HG02642 (cell line): ENCODE measurements around the gene NT5C2.

Experiments
- ATAC-seq: cut with Tn5 transposase; IDR thresholded peaks from one replicate; pipeline ENCODE4 v1.9.1; 2021; ENCODE audit warnings: mild to moderate bottlenecking; ENCODE audit not compliant: unreplicated experiment, poor library complexity

NT5C2 gene

DNA sequence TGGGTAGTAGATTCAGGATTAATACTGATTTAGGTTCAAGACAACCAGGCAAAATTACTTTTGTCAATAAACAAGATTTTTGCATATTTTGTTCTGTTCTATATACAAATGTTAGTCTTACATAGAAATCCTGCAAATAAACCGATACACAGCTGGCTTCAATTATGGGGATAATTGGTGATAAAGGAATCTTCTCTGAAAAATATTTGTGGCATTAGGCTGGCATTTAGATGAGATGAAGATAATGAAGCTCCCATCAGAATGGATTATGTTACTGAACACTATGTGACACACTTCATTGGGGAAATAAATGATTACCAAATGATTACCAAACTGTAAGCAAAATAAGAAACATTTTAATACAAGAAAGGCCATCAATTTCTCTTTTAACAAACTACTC is 65.8 kb downstream of the NT5C2 start:
- no peak for ATAC-seq

DNA sequence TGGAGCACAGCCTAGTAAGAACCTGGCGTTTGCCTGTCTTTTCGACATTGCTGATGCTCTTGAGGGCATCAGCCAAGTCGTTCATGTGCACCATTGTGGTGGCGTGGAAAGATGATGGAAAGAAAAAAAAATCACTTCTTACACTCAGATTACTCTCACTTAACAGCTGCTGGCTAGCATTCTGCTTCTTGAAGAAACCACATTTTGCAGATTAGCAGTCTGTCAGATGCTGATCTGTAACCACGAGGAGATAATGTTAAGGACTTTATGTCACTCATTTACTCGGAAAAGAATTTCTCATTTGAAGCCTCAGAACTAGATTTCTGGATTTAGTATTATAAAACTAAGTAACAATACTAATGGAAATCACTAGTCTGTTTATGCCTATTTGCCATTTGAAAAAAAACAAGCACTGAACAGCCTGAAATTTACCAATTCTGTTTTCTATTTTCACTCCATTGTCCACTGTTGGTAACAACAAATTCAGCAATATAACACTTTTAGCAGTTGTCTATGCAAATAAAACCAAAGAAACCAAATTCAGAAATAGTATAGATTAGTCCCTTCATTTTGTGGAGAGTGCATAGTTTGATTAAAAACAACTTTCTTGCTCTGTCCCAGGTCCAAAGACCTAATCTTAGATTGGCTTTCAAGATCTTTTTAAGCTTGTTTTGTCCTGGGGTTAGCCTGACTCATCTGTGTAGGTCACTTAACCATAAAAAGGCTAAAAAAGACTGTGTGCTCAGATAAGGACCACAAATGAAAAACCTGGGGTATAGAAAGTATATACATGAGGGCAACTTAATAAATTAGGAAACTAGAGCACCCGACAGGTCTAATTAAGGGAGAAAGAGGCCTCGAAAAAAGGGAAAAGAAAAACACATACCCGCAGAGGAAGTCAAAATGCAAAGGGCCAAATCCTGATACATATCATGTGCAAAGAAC is 67.5 kb downstream of the NT5C2 start:
- peak; percentile 84 for ATAC-seq

DNA sequence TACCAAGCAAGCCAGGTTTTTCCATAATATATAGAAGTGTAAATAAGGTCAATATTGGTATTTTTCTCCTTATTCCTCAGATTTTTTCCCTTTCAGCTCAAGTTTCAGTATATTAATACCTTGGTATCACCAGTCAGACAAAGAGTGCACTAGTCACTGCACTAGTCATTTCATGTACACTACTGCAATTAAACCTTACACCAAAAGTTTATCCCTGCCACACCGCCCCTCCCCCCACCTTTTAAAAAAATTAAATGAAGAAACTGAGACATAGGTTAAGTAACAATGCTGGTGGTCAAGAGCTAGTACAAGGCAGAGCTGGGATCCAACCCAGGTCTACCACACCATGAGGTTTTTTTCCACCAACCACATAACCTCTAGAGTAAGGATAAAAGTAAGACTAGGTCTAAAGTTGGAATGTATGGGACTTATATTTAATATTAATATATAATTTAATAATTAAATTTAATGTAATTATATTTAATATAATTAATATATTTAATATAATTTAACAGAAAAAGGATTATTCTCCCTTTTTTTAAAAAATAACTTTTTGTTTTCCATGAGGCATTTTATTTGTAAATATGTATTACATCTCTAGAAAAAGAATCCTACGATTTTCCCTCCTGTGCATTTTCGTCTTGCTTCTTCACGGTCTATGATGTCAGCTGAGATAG is 68.5 kb downstream of the NT5C2 start:
- no peak for ATAC-seq

DNA sequence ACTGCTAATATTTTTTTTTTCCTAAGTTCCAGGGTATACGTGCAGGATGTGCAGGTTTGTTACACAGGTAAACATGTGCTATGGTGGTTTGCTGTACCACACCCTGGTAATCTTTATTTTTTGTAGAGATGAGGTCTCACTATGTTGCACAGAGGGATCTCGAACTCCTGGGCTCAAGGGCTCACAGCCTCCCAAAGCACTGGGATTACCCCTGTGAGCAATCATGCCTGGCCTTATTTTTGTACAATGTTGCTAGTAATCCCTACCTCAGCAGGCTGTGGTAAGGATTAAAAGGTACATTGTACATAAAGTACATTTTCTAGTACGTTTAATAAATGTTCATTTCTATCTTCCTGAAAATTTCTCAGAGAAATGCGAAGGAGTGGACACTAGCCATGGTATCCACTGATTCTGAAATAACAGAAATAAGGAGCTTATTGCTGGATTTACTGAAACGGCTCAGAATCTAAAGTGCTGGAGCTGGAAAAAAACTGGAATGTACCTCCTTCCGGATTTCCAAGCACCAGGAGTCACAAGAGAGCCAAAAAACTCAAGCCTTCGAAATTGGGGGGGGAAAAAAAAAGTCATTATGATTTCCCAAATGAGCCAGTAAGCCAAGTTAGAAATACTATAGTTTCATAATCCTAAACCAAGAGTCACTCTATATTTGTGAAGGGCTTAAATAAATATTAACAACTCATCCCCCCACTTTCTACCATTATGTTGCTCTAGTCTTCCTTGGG is 69.6 kb downstream of the NT5C2 start:
- ATAC-seq = no peak

DNA sequence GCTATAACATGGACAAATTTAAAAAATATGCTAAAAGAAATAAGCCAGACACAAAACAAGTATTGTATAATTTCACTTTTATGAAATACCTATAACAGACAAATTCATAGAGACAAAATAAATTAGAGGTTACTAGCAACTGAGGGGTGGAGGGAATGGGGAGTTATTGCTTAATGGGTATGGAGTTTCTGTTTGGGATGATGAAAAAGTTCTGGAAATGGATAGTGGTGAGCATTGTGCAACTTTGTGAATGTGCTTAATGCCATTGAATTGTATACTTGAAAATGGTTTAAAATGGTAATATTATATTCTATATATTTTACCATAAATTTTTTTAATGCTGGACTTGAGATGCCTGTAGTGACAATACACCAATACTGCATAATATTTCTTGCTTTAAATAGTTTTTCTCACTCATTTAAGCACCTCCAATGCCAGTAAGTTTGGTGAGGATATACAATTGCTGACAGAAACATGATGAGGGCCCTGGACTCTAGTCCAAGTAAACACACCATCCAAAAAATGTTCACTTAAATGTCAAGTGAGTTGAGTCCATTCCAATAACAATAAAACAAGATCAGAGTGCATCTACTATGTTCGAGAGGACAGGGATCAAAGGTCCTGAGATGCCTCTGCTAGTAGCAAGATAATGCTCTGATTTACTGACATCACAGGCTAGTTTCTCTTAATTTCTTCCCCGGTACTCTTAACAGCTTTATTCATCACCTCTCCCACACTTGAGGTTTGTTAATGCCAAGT is 71.9 kb downstream of the NT5C2 start:
- no peak for ATAC-seq

DNA sequence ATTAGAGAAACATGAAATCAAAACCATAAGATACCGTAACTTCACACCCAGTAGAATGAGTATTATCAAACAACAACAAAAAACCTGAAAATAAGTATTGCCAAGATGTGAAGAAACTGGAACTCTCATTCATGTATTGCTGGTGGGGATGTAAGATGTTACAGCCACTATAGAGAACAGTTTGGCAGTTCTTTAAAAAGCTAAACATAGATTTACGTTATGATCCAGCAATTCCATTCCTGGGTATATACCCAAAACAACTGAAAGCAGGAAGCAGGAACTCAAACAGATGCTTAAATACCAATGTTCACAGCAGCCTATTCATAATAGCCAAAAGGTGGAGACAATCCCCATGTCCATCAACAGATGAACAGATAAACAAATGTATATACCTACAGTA is 72.5 kb downstream of the NT5C2 start:
- ATAC-seq = no peak

DNA sequence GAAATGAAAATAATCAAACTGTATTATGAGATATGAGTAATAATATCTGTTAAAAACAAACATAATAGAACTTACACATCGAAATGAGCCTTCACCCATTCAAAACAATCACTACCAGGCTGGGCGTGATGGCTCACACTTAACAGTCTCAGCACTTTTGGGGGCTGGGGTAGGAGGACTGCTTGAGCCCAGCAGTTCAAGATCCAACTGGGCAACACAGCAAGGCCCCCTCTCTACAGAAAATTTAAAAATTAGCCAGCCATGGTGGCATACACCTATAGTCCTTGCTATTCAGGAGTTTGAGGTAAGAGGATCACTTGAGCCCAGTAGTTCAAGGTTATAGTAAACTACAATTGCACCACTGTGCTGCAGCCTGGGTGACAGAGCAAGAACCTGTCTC is 75.8 kb downstream of the NT5C2 start:
- ATAC-seq = no peak

DNA sequence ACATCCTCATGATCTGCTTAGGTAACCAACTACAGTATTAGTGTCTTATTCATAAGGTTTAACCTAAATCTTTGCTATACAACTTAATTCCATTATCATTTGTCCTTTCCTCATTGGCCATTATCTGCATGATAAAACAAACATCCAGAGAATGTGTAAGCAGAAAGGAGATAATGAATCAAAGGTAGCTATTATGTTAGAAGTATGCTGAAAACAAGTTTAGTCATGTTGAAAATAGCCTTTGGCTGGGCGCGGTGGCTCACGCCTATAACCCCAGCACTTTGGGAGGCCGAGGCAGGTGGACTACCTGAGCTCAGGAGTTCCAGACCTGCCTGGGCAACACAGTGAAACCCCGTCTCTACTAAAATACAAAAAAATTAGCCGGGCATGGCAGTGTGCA is 78.2 kb downstream of the NT5C2 start:
- ATAC-seq = no peak

DNA sequence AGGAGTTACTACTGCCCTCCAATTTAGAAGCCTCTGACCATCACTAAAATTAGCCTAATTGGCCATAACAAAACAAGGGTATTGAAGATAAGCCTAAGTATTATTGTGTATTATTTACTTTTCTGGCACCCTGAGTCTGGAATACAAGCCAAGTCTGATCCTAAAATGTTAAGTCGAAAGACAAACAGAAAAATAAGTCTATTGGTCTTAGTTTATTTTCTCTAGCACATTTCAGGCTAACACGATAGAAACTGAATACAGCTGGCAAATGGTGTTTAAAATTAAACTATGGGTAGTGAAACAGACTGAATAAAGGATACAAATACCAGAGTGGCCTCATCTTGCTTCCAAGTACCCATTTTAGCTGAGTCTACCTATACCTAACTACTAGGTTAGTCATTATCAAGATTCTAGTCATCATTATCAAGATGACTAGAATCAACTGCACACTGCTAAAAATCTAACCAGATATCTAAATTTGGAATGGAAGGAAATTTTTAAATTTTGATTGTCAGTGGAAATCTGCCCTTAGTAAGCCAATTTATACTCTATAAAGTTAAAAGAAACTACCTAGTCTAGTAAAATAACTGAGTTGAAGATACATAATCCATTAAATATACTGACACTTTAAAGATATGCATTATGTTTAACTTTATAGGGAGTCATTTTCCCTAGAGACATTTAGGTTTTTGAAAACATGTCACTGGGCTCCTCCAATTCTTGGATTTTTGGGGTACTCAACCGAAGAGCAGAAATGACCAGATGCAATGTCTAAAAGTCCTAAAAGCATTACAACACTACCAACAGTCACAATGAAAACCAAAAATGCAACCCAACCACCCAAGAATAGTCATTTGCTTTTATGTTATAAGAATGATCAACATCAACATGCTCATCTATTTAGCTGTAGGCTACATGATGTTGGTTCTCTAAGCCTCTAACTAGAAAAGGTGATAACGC is 80.9 kb downstream of the NT5C2 start:
- ATAC-seq = peak; percentile 74

DNA sequence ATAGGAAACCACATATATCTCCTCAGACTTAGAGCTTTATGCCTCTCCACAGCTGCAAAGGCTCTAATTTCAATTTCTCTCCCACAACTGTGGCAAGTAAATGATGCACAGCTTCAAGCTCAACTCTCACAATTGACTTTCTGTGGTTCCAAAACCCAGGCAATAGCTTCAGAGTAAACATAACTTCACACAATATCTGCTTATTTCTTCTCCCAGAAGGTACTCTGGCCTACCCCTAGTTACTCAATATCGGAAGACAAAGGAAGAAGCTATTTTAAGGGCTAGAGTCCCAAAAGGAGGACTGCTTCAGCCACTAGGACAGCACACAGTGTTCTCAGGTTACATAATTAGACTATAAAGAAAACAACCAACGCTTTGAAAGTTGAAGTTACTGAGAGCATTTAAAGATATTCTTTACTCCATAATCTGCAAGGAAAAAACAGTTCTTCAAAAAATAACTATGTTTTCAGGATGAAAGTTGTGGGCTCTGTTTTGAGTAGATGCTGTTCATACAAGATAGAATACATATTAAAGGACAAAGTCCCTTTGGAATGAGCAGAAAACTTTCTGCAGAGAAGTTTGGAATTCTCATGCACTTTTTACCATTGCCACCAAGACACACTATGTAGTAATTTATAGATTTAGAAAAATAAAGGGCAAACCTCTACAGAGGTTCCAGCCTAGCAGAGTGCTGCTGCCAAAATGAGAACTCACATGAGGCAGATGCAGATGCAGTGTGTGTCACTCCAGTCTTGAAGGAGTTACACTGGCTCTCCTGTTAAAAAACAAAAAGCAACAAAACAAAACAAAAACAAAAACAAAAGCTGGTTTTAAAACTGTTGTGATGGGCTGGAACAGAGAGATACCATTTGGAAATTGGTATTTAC is 81.8 kb downstream of the NT5C2 start:
- peak; percentile 56 for ATAC-seq

DNA sequence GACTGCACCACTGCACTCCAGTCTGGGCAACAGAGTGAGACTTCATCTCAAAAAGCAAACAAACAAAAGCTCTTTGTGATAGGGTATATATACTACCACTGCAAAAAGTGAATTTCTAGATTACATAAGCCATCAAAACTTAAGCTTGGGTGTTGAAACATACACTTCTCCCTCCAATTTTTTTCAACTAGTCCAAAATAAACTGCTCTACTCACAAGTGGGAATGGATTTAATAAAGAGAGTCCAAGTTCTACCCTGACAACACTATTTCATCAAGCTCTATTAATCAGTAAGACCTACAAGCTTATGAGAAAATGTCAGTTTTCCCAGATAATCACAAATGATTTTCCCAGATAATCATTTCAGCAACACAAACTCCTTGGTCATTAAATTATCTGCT is 82.7 kb downstream of the NT5C2 start:
- ATAC-seq = no peak

DNA sequence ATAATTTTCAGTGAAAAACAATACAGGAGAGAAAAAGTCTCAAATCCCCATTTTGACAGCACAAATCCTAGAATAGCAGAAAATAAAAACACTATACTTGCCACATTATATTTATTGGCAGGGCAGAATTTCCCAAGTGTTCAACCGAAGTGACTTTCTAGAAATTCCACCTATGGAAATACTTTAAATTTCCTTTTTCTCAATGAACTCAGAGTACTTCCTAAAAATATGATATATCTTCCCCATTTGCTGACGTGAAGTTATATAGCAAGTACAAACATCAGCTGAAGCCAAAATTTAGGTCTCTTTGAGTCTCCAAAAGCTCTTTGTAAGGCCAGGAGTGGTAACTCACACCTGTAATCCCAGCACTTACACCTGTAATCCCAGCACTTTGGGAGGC is 83.3 kb downstream of the NT5C2 start:
- no peak for ATAC-seq

DNA sequence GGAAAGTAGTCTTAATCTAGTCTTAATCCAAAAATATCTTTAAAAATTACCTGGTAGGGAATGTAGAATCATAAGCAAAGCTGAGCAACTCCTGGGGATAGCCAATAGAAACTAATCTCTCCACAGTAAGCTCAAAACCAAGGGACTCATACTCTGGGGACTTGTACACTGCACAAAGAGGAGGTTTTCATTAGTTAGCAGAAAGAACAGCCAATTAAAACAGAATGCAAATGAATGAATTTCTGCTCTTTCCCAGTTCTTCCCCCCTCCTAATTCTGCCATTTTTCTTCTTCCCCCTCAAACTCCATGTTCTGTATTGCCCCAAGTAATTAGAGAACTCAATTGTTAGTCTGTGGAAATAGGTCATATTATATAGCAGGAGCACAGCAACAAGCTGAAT is 86.5 kb downstream of the NT5C2 start:
- ATAC-seq = no peak

DNA sequence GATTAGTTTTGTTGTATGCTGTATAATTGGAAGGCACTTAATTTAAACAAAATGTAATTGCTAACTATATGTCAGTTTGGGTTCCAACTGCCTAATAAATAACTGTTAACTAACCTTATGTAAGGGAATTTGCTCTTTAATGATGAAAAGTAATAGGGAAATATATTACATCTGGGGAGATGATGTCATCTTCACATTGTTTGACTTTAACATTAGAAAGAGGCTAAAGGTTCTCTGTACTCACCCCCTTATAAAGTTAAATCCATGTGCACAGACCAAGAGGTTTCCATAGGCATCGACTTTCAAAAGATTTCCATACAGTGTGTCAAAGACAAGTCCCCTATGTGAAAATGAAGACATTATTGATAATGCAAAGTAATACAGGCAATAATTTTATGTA is 87.6 kb downstream of the NT5C2 start:
- no peak for ATAC-seq

DNA sequence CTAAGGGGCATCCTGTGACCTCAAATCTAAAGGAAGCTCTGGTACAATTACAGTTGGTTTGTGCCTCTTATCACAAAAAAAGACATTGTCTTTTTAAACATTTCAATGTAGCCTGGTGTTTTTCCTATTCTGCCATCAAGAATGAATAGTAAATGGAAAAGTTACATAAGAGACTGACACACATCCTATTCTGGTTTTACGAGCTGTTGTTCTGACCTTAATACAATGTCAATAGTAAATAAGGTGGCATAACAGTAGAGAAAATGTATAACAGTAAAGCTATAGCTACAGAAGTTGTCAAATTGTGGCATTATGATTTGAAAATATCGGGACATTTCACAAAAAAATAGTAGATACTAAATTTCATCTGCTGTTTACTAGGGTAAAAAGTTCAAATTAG is 88.4 kb downstream of the NT5C2 start:
- no peak for ATAC-seq

DNA sequence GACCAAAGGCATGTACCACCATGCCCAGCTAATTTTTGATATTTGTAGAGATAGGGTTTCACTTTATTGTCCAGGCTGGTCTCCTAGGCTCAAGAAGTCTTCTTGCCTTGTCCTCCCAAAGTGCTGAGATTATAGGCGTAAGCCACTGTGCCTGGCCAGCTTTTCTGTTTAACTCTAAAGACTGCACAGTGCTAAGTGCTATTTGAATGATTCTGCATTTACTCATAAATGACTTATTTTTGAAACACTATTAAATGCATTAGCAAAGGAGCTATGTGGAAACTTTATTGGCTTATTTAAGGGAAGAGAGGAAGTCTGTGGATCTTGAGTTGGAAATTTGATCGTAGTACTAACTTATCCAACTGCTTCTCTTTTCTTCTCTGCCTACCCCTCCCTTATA is 89.1 kb downstream of the NT5C2 start:
- ATAC-seq = no peak

DNA sequence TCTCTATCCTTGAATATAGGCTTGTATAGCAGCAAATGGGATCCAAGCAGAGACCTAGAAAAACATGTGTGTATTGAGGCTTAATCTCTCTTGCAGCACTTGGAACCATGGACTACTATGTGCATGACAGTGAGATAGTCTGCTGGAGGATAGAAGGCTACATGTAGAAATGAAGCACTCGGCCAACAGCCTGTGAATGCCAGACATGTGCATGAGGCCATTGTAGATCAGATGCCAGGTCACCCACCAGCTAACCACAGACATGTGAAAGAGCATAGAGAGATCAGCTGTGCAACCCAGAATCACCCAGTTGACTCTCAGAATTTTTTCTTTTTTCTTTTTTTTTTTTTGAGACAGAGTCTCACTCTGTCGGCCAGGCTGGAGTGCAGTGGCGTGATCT is 90.9 kb downstream of the NT5C2 start:
- ATAC-seq = no peak

DNA sequence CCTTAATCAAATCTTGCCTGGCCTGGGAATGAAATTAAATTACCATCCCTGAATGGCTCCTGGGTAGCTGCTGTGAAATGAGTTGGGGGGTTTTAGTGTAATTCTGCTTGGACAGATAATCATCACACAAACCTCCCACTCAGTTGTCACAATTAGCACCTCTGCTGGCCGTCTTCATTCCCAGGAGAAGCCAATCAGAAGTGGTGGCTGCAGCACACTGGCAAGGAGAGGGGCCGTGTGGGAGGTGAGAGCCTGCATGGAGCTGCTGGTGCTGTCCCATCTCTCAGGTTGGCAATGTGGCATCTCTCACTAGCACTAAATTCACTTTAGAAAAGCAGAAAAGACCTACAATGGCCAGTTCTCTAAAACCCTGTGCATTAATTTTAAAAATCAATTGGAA is 92.5 kb downstream of the NT5C2 start:
- ATAC-seq = no peak
